ENCODE data around the gene UHRF2. TPM values are rescaled to one million over a fixed set of nuclear protein-coding genes. Genes with fewer than 3 reads are reported as not detected.
A peak's percentile ranks its signal among the peaks of the same experiment; 100 is the strongest.
"Not testable (repeated sequence)": the region's sequence is repeated elsewhere in the genome, so short reads cannot be mapped to it uniquely, and the experiment has no call there.

UHRF2 gene
- total RNA-seq, 1 donor from 2014 or later, result 45.2 TPM

GRCh38 chr9:6525326-6526045 lies 112.5 kb downstream of the UHRF2 start:
- no peak overlapping the region for H3K4me3 Mint-ChIP-seq (ENCODE audit: unreplicated experiment)
- peaks cover 14% of the 10 kb centered on the region for H3K4me1 Mint-ChIP-seq (ENCODE audit: low read depth)
- no peak for TF ChIP-seq CTCF (IDR thresholded peaks at IDR 0.05)
- H3K27me3 Mint-ChIP-seq (ENCODE audit: low read depth), result no peaks in the 10 kb centered on the region
- H3K9me3 Mint-ChIP-seq (ENCODE audit: low read depth), result peaks cover 4% of the 10 kb centered on the region
- H3K27ac Mint-ChIP-seq (ENCODE audit: unreplicated experiment), result peak overlapping the region; percentile 53
- H3K36me3 Mint-ChIP-seq (ENCODE audit: low read depth), result peaks cover 18% of the 10 kb centered on the region
- DNase-seq (ENCODE audit: low spot score), result no peak

- H3K4me1 Mint-ChIP-seq (ENCODE audit: low read depth), result no peaks in the 10 kb centered on the region
- H3K9me3 Mint-ChIP-seq (ENCODE audit: low read depth), result no peaks in the 10 kb centered on the region
- TF ChIP-seq CTCF (IDR thresholded peaks at IDR 0.05), result no peak
- no peaks in the 10 kb centered on the region for H3K36me3 Mint-ChIP-seq (ENCODE audit: low read depth)
- no peak overlapping the region for H3K27ac Mint-ChIP-seq (ENCODE audit: unreplicated experiment)
- DNase-seq (ENCODE audit: low spot score), result no peak
- H3K27me3 Mint-ChIP-seq (ENCODE audit: low read depth), result no peaks in the 10 kb centered on the region
- H3K4me3 Mint-ChIP-seq (ENCODE audit: unreplicated experiment), result no peak overlapping the region
These were observed 122.6 kb downstream of the UHRF2 start for GRCh38 chr9:6535594-6535993.

GRCh38 chr9:6538666-6539071 lies 125.7 kb downstream of the UHRF2 start:
- Mint-ChIP-seq H3K4me3 (ENCODE audit: unreplicated experiment) (no peak overlapping the region), H3K4me1 (ENCODE audit: low read depth) (no peaks in the 10 kb centered on the region), H3K27ac (ENCODE audit: unreplicated experiment) (no peak overlapping the region), H3K36me3 (ENCODE audit: low read depth) (no peaks in the 10 kb centered on the region), H3K27me3 (ENCODE audit: low read depth) (no peaks in the 10 kb centered on the region), H3K9me3 (ENCODE audit: low read depth) (no peaks in the 10 kb centered on the region)
- TF ChIP-seq CTCF (IDR thresholded peaks at IDR 0.05), result no peak
- DNase-seq (ENCODE audit: low spot score), result no peak

- not testable (repeated sequence) for DNase-seq (ENCODE audit: low spot score); H3K36me3 Mint-ChIP-seq (ENCODE audit: low read depth); H3K4me1 Mint-ChIP-seq (ENCODE audit: low read depth); H3K27ac Mint-ChIP-seq (ENCODE audit: unreplicated experiment); H3K9me3 Mint-ChIP-seq (ENCODE audit: low read depth); H3K27me3 Mint-ChIP-seq (ENCODE audit: low read depth); H3K4me3 Mint-ChIP-seq (ENCODE audit: unreplicated experiment)
These were observed 129.6 kb downstream of the UHRF2 start for GRCh38 chr9:6542617-6543016.

- no peak overlapping the region for H3K27ac Mint-ChIP-seq (ENCODE audit: unreplicated experiment)
- TF ChIP-seq CTCF (IDR thresholded peaks at IDR 0.05), result no peak
These were observed 130.2 kb downstream of the UHRF2 start for GRCh38 chr9:6543204-6543603.

More at GRCh38 chr9:6543204-6543603, 130.2 kb downstream of the UHRF2 start:
- no peaks in the 10 kb centered on the region for H3K27me3 Mint-ChIP-seq (ENCODE audit: low read depth)
- no peaks in the 10 kb centered on the region for H3K9me3 Mint-ChIP-seq (ENCODE audit: low read depth)
- no peak for DNase-seq (ENCODE audit: low spot score)
- H3K4me3 Mint-ChIP-seq (ENCODE audit: unreplicated experiment), result no peak overlapping the region
- H3K4me1 Mint-ChIP-seq (ENCODE audit: low read depth), result no peaks in the 10 kb centered on the region
- H3K36me3 Mint-ChIP-seq (ENCODE audit: low read depth), result no peaks in the 10 kb centered on the region
